Lower leg skin (tissue), 3 donors: Measurements from ENCODE around the gene FEN1.

Experiments
- CTCF ChIP-seq, 3 donors: fragments of 450-650 bp; IDR thresholded peaks; one replicate each; pipeline ENCODE4 v1.5.1; 2016; ENCODE audit warnings: antibody characterized with exemption in 3 of 3, mild to moderate bottlenecking in 3 of 3, moderate library complexity in 2 of 3
- POLR2A ChIP-seq, 2 donors: fragments of 450-650 bp; IDR thresholded peaks; one replicate each; pipeline ENCODE4 v1.6.1; 2016 to 2017; ENCODE audit warnings: antibody characterized with exemption in 2 of 2, mild to moderate bottlenecking in 1 of 2, moderate library complexity in 1 of 2

- TF ChIP-seq CTCF (IDR thresholded peaks at IDR 0.05) (no peak), POLR2A (IDR thresholded peaks at IDR 0.05) (no peak)
Observed at GRCh38 chr11:61745781-61746441, 46.8 kb upstream of the FEN1 start.
